ENCODE data around the gene SARS1. TPM values are rescaled to one million over a fixed set of nuclear protein-coding genes. Genes with fewer than 3 reads are reported as not detected.

Gene SARS1
- total RNA-seq, 2 experiments from 2014 or later = 122 to 131 TPM

DNA sequence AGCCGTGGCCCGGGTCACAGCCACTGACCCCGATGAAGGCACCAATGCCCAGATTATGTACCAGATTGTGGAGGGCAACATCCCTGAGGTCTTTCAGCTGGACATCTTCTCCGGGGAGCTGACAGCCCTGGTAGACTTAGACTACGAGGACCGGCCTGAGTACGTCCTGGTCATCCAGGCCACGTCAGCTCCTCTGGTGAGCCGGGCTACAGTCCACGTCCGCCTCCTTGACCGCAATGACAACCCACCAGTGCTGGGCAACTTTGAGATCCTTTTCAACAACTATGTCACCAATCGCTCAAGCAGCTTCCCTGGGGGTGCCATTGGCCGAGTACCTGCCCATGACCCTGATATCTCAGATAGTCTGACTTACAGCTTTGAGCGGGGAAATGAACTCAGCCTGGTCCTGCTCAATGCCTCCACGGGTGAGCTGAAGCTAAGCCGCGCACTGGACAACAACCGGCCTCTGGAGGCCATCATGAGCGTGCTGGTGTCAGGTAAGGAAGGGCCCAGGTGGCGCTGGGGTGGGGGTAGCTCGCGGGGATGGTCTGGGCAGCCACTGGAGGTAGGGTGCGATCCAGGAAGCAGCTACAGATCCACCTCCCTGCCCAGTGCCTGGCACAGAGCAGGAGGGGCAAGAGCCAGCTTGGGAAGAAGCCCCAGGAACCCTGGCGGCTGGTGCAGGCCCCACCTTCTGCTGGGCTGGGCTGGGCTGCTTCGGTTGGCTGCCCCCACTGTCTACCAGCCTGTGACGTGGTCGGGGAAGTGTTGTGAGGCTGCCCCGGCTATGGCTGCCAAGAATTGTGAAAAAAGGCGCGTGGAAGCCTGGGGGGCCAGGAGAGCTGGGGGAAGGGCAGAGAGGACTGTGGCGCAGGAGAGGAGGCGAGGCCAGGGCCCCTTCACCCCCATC, 39.4 kb downstream of the SARS1 start:
- CTCF ChIA-PET = no interaction called here
- Mint-ChIP-seq H3K36me3 (ENCODE audit: low read depth) (no peaks in the 10 kb centered on the region), H3K27me3 (peaks cover 4% of the 10 kb centered on the region), H3K9me3 (no peaks in the 10 kb centered on the region), H3K4me1 (ENCODE audit: low read depth) (peaks cover 23% of the 10 kb centered on the region), H3K4me3 (no peak overlapping the region), H3K27ac (no peak overlapping the region)
- DNase-seq (peak in 1 of 14 experiments; percentile 16), ATAC-seq (ENCODE audit: poor library complexity) (no peak)
- no peaks in the 10 kb centered on the region for H3K9me3 ChIP-seq (ENCODE audit: control insufficient read depth in 1 of 2, insufficient read depth in 1 of 2, low read length in 2 of 2)
- H3K4me1 ChIP-seq (ENCODE audit: insufficient read depth, low read length) = peaks cover 23% of the 10 kb centered on the region
- no peaks in the 10 kb centered on the region for H3K36me3 ChIP-seq (ENCODE audit: insufficient read depth, low read length)
- TF ChIP-seq, protein P1, sequence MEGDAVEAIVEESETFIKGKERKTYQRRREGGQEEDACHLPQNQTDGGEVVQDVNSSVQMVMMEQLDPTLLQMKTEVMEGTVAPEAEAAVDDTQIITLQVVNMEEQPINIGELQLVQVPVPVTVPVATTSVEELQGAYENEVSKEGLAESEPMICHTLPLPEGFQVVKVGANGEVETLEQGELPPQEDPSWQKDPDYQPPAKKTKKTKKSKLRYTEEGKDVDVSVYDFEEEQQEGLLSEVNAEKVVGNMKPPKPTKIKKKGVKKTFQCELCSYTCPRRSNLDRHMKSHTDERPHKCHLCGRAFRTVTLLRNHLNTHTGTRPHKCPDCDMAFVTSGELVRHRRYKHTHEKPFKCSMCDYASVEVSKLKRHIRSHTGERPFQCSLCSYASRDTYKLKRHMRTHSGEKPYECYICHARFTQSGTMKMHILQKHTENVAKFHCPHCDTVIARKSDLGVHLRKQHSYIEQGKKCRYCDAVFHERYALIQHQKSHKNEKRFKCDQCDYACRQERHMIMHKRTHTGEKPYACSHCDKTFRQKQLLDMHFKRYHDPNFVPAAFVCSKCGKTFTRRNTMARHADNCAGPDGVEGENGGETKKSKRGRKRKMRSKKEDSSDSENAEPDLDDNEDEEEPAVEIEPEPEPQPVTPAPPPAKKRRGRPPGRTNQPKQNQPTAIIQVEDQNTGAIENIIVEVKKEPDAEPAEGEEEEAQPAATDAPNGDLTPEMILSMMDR (IDR thresholded peaks at IDR 0.05) = no peak
- H3K27ac ChIP-seq (ENCODE audit: low read depth in 1 of 2, low read length in 2 of 2) = no peak overlapping the region
- intact Hi-C loops (cut with DNase I, micrococcal nuclease) = no loop called here
- no peak overlapping the region for H3K4me3 ChIP-seq (ENCODE audit: low read length)
- peaks cover 0 to 13% of the 10 kb centered on the region in 2 experiments for H3K27me3 ChIP-seq (ENCODE audit: control insufficient read depth in 1 of 2, insufficient read depth in 2 of 2, low read length in 2 of 2)
- POLR2A ChIA-PET = no interaction called here

DNA sequence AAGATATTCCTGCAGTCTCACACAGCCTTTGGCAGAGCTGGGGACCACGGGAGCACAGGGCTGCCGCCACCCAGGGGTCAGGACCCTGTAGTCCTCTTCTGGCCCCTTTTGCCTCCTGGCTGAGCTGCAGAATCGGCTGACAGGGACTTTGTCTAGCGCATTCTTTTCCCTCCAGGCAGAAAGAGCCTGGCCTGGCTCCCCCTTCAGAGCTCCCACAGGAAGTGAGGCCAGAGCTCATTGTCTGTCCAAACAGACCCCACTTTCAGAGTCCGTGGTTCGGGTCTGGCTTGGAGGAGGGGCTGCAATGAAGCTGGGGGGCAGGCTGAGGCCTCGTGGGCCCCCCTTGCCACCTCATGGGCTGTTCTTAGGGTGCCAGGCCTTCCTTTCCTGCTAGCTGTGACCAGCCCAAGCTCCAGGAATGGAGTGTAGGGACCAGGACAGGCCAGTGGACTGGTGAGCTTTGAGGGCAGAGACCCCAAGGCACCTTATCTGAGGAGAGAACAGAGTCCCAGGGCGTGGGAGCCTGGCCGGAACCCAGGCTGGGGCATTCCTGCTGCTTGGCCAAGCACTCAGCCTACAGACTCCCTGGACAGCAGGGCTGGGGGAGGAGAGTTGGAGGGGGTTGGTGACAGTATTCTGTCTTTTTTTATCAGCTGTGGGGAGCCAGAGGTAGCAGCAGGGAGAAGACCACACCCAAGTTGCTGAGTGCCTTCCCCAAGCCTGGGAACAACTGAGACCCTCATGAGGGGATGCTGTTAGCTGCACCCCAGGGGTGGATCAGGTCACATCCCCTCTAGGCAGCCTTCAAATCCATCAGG, 40.3 kb downstream of the SARS1 start:
- ChIA-PET POLR2A (no interaction called here), CTCF (interaction anchor here (0.5 to 1.9 kb wide), 2 partner anchors 13 to 23 kb away, joined by 3 to 5 read pairs; no protein-coding TSS in a partner anchor)
- Mint-ChIP-seq H3K9me3 (no peaks in the 10 kb centered on the region), H3K36me3 (ENCODE audit: low read depth) (no peaks in the 10 kb centered on the region), H3K27me3 (peaks cover 4% of the 10 kb centered on the region), H3K4me3 (no peak overlapping the region), H3K4me1 (ENCODE audit: low read depth) (peaks cover 21% of the 10 kb centered on the region), H3K27ac (no peak overlapping the region)
- Histone ChIP-seq H3K4me3 (ENCODE audit: low read length) (no peak overlapping the region), H3K36me3 (ENCODE audit: insufficient read depth, low read length) (no peaks in the 10 kb centered on the region), H3K27ac (ENCODE audit: low read depth in 1 of 2, low read length in 2 of 2) (no peak overlapping the region), H3K9me3 (ENCODE audit: control insufficient read depth in 1 of 2, insufficient read depth in 1 of 2, low read length in 2 of 2) (no peaks in the 10 kb centered on the region), H3K4me1 (ENCODE audit: insufficient read depth, low read length) (peaks cover 17% of the 10 kb centered on the region), H3K27me3 (ENCODE audit: control insufficient read depth in 1 of 2, insufficient read depth in 2 of 2, low read length in 2 of 2) (peaks cover 0 to 9% of the 10 kb centered on the region in 2 experiments)
- ATAC-seq (ENCODE audit: poor library complexity) (no peak), DNase-seq (no peak)
- intact Hi-C loops (cut with DNase I, micrococcal nuclease) = no loop called here
- TF ChIP-seq, protein P1 (IDR thresholded peaks at IDR 0.05) = no peak

DNA sequence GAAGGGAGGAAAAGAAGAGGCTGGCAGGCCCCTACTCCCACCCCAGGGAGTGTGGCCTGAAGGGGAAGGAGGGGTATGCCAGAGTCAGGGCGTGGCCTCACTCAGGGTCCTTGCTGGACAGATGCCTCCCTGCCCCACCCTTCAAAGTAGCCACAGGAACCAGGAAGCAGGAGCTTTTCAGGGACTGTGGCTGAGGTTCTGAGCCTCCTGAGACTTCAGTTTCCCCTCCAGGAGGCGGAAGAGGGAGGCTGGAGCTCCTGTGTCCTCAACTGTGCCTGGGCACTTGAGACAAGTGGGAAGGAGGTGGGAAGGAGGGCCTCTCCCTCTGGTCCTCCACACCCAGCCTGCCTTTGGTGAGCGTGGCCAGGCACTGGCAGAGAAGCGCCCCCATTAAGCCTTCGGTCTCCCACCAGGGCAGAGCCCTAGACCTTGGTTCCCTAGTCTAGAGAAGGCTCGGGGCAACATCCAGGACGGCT, 40.9 kb downstream of the SARS1 start:
- intact Hi-C loops (cut with DNase I, micrococcal nuclease) = no loop called here
- Mint-ChIP-seq H3K27me3 (no peaks in the 10 kb centered on the region), H3K27ac (no peak overlapping the region), H3K4me1 (ENCODE audit: low read depth) (peaks cover 18% of the 10 kb centered on the region), H3K36me3 (ENCODE audit: low read depth) (no peaks in the 10 kb centered on the region), H3K9me3 (no peaks in the 10 kb centered on the region), H3K4me3 (no peak overlapping the region)
- ATAC-seq (ENCODE audit: poor library complexity) = no peak
- H3K27me3 ChIP-seq (ENCODE audit: control insufficient read depth in 1 of 2, insufficient read depth in 2 of 2, low read length in 2 of 2) = peaks cover 0 to 9% of the 10 kb centered on the region in 2 experiments
- ChIA-PET CTCF (interaction anchor here (1.9 kb wide), 1 partner anchor 22 kb away, joined by 5 read pairs; no protein-coding TSS in a partner anchor), POLR2A (no interaction called here)
- H3K4me1 ChIP-seq (ENCODE audit: insufficient read depth, low read length) = peaks cover 14% of the 10 kb centered on the region
- TF ChIP-seq, protein P1 (IDR thresholded peaks at IDR 0.05) = no peak
- no peaks in the 10 kb centered on the region for H3K36me3 ChIP-seq (ENCODE audit: insufficient read depth, low read length)
- DNase-seq = no peak
- H3K9me3 ChIP-seq (ENCODE audit: control insufficient read depth in 1 of 2, insufficient read depth in 1 of 2, low read length in 2 of 2) = no peaks in the 10 kb centered on the region
- H3K27ac ChIP-seq (ENCODE audit: low read depth in 1 of 2, low read length in 2 of 2) = no peak overlapping the region
- no peak overlapping the region for H3K4me3 ChIP-seq (ENCODE audit: low read length)

Data from CD4-positive, alpha-beta T cell (primary cell).